OCI-LY3 (cell line): ENCODE data around the gene GOLGA6A.
"Not testable (repeated sequence)": the region's sequence is repeated elsewhere in the genome, so short reads cannot be mapped to it uniquely, and the experiment has no call there.

Experiments used
- H2AFZ ChIP-seq: fragments of 200-600, 300-600 bp; shearing (Covaris generic); 2 replicates; pipeline ENCODE4 v1.6.0; 2014; ENCODE audit warnings: antibody characterized with exemption, low read depth, low read length
- H3K27ac ChIP-seq: fragments of 200-600, 300-600 bp; sonication (generic); 2 replicates; pipeline ENCODE4 v1.5.1; 2014; ENCODE audit warnings: mild to moderate bottlenecking, low read length, moderate library complexity, mixed read lengths
- H3K27me3 ChIP-seq: fragments of 200-600, 300-600 bp; sonication (generic); 2 replicates; pipeline ENCODE4 v1.6.1; 2014; ENCODE audit warnings: low read depth, low read length, mixed read lengths
- H3K36me3 ChIP-seq: fragments of 200-600, 300-600 bp; sonication (generic); replicated peaks from 2 replicates; pipeline ENCODE3; 2014; ENCODE audit warnings: low read depth, low read length, mixed read lengths
- H3K4me1 ChIP-seq: fragments of 300-600, 200-600 bp; sonication (generic); 2 replicates; pipeline ENCODE4 v1.6.1; 2014; ENCODE audit warnings: low read length, mixed read lengths
- H3K4me2 ChIP-seq: fragments of 200-600, 300-600 bp; sonication (generic); 2 replicates; pipeline ENCODE4 v1.6.1; 2014; ENCODE audit warnings: low read length, mixed read lengths
- H3K4me3 ChIP-seq: fragments of 300-600, 200-600 bp; sonication (generic); 2 replicates; pipeline ENCODE4 v1.5.1; 2014; ENCODE audit warnings: antibody characterized with exemption, mild to moderate bottlenecking, low read length, moderate library complexity
- H3K79me2 ChIP-seq: fragments of 300-600, 200-600 bp; shearing (Covaris generic); 2 replicates; pipeline ENCODE4 v1.6.1; 2014; ENCODE audit warnings: mild to moderate bottlenecking, low read length, mixed read lengths
- H3K9ac ChIP-seq: fragments of 300-600, 200-600 bp; shearing (Covaris generic); 2 replicates; pipeline ENCODE4 v1.6.0; 2014; ENCODE audit warnings: mild to moderate bottlenecking, low read length, moderate library complexity
- H3K9me3 ChIP-seq: fragments of 200-600, 300-600 bp; shearing (Covaris generic); 2 replicates; pipeline ENCODE4 v1.6.1; 2014; ENCODE audit warnings: low read length, mixed read lengths; ENCODE audit not compliant: insufficient read depth
- H4K20me1 ChIP-seq: fragments of 200-600, 300-600 bp; sonication (generic); 2 replicates; pipeline ENCODE4 v1.6.1; 2016; ENCODE audit warnings: low read length, mixed read lengths; ENCODE audit not compliant: insufficient read depth
- EZH2phosphoT487 ChIP-seq: fragments of 200-600 bp; shearing (Covaris generic); IDR thresholded peaks from 2 replicates; pipeline ENCODE4 v1.6.1; 2018; ENCODE audit warnings: antibody characterized with exemption, mixed run types, low read depth
- TF ChIP-seq, protein P1 (sequence below): fragments of 200-600, 300-600 bp; sonication (generic); IDR thresholded peaks from 2 replicates; pipeline ENCODE4 v1.5.1; 2014; ENCODE audit warnings: antibody characterized with exemption, low read length, low read depth

Gene GOLGA6A, protein sequence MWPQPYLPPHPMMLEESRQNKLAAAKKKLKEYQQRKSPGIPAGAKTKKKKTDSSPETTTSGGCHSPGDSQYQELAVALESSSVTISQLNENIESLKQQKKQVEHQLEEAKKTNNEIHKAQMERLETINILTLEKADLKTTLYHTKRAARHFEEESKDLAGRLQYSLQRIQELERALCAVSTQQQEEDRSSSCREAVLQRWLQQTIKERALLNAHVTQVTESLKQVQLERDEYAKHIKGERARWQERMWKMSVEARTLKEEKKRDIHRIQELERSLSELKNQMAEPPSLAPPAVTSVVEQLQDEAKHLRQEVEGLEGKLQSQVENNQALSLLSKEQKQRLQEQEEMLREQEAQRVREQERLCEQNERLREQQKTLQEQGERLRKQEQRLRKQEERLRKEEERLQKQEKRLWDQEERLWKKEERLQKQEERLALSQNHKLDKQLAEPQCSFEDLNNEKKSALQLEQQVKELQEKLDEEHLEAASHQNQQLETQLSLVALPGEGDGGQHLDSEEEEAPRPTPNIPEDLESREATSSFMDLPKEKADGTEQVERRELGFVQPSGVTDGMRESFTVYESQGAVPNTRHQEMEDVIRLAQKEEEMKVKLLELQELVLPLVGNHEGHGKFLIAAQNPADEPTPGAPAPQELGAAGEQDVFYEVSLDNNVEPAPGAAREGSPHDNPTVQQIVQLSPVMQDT

DNA sequence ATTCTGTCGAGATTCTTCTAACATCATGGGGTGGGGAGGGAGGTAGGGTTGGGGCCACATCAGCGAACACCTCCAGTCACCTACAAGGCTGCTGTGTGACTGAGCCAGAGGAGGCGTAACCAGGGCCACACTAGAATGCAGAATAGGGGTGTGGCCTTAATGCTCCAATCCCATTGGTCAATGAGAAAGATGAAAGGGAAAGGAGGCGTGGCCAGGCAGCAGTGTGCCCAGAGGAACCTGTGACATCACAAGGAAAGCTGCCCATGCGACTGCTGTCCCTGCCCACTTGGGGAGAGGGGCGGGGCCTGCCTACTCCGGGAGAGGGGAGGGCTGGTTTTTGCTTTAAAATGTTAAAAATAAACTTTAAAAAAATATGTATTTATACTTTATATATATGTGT is at the start of gene GOLGA6A:
TSS of gene GOLGA6A (minus strand) at position 101 of the 400 bp plus-strand sequence. CDS start at position 60, 41 bp downstream.
- H3K36me3 ChIP-seq, H3K9ac ChIP-seq, H4K20me1 ChIP-seq, H3K4me1 ChIP-seq, H3K4me2 ChIP-seq, H2AFZ ChIP-seq, H3K9me3 ChIP-seq, H3K4me3 ChIP-seq, H3K79me2 ChIP-seq, H3K27ac ChIP-seq, H3K27me3 ChIP-seq: not testable (repeated sequence)

DNA sequence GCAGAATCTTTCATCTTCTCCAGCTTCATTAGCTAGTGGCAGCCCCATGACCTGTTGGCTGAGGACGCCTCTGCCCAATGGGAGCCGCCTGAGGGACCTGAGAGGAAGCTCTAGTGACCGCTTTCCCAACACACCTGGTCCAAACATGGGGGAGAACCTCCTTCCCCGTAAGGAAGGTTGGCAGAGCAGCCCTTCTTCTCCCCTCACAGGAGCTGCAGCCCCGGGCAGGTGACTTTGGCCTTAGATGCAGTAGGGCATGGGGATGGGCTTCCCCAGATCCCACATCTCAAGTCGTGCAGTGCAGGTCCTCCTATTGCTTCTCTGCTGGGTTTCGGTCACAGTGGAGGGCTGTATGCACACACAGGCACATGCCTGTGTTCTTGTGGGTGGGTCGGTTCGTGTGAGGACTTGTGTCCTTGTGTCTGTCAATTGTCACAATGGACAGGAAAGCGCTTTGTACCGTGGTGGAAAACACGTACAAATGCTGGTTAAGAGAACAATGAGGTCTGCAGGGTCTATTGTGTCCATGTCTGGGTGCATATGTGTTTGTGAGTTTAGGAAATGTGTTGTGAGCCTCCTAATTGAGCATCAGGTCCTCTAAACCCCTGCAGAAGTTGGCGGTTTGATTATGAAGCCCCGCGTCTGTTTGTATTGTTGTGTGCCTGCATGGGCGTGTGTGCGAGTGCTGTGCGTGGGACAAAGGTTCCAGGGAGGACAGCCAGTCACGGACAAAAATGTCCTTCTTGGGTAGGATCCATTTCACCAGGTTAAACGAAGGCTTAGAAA is 49.5 kb upstream of the GOLGA6A start:
- H2AFZ ChIP-seq, result no peak overlapping the region
- no peaks in the 10 kb centered on the region for H3K9me3 ChIP-seq
- H3K36me3 ChIP-seq, result no peaks in the 10 kb centered on the region
- no peaks in the 10 kb centered on the region for H4K20me1 ChIP-seq
- H3K4me2 ChIP-seq, result no peak overlapping the region
- no peak for TF ChIP-seq EZH2phosphoT487
- TF ChIP-seq, protein P1, sequence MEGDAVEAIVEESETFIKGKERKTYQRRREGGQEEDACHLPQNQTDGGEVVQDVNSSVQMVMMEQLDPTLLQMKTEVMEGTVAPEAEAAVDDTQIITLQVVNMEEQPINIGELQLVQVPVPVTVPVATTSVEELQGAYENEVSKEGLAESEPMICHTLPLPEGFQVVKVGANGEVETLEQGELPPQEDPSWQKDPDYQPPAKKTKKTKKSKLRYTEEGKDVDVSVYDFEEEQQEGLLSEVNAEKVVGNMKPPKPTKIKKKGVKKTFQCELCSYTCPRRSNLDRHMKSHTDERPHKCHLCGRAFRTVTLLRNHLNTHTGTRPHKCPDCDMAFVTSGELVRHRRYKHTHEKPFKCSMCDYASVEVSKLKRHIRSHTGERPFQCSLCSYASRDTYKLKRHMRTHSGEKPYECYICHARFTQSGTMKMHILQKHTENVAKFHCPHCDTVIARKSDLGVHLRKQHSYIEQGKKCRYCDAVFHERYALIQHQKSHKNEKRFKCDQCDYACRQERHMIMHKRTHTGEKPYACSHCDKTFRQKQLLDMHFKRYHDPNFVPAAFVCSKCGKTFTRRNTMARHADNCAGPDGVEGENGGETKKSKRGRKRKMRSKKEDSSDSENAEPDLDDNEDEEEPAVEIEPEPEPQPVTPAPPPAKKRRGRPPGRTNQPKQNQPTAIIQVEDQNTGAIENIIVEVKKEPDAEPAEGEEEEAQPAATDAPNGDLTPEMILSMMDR, result no peak
- H3K4me3 ChIP-seq, result no peak overlapping the region
- peaks cover 5% of the 10 kb centered on the region; the same call in 1 of the 2 replicates for H3K4me1 ChIP-seq
- H3K27me3 ChIP-seq, result no peaks in the 10 kb centered on the region
- no peaks in the 10 kb centered on the region for H3K79me2 ChIP-seq
- no peak overlapping the region for H3K27ac ChIP-seq
- no peak overlapping the region for H3K9ac ChIP-seq

DNA sequence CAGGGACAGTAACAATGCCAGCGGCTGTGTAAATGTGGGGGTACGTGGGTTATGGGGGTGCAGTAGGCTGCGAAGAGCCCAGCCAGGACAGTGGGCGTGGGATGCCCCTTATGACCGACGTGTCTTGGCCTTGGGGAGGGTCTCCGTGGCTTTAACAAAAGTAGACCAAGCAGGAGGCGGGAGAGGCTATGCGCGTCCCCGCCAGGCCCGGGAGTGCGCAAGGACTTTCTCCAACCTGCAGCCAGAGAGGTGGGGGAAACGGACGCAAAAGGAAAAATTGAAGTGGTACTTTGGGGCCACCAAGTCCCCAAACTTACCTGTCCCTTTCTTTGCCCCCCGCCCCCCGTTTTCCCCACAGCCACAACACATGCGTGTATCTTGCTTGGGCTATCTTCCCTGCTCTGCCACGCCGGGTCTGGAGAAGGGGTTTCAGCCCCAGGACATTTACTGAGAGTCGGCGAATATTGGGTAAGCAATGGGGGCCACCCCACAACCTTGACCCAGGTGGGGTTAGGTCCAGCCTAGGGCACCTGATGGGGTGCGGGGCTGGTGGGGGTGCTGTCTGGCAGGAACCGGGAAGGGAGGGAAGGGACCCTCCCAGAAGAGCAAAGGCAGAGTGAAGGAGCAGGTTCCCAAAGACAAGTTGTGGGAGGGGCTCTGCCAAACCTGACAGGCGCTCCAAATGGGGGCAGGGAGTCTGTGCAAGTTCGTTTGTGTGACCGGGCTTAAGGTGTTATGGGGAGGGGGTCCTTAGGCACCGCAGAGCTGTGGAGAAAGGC is 48.7 kb upstream of the GOLGA6A start:
- TF ChIP-seq, protein P1, result no peak
- no peak for TF ChIP-seq EZH2phosphoT487
- H3K79me2 ChIP-seq, result no peaks in the 10 kb centered on the region
- H3K9me3 ChIP-seq, result no peaks in the 10 kb centered on the region
- H3K27me3 ChIP-seq, result no peaks in the 10 kb centered on the region
- H2AFZ ChIP-seq, result no peak overlapping the region
- H4K20me1 ChIP-seq, result no peaks in the 10 kb centered on the region
- no peaks in the 10 kb centered on the region for H3K36me3 ChIP-seq
- H3K4me2 ChIP-seq, result no peak overlapping the region
- H3K4me1 ChIP-seq, result peaks cover 5% of the 10 kb centered on the region; the same call in 1 of the 2 replicates
- no peak overlapping the region for H3K4me3 ChIP-seq
- no peak overlapping the region for H3K27ac ChIP-seq
- H3K9ac ChIP-seq, result no peak overlapping the region

DNA sequence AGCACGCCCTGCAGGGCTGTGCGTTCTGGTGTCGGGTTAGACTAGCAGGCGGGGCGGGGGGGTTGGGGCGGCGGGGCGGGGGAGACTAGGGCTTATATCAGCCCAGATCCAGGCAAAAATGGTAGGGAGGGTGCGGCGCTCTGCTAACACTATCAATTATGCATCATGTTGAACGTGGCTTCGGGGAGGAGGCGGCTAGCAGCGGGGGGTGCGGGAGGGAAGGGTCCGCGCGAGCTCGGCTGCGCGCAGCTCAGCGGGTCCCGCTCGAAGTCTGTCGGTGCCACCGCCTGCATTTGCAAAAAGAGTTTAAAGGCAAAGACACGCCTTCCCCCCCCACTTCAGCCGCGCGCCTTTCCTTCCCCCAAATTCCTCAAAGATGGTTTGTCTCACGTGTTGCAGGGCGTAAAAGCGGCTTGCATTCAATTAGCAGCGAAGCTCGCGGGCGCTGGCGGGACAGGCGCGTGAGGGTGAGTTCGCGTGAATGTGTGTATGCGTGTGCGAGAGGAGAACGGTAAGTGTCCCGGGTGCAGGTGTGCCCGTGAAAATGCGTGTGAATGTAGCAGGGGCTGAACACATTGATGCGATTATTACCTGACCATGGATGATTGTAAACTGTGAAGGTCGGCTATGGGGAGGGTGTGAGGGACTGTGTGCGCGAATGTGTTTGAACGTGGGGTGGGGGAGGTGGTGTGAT is 48.0 kb upstream of the GOLGA6A start, which contains the start of gene ISLR2:
TSS of gene ISLR2 (plus strand) at position 432 of the 694 bp plus-strand sequence. CDS start 2,169 bp downstream, outside the sequence.
- Histone ChIP-seq H3K27me3 (no peaks in the 10 kb centered on the region), H2AFZ (no peak within 1 kb of the TSS)

More for the DNA sequence above, 48.0 kb upstream of the GOLGA6A start, which contains the start of gene ISLR2:
- Histone ChIP-seq H3K36me3 (no peaks in the 10 kb centered on the region), H4K20me1 (no peaks in the 10 kb centered on the region), H3K4me3 (no peak within 1 kb of the TSS), H3K9me3 (no peaks in the 10 kb centered on the region), H3K4me2 (no peak within 1 kb of the TSS), H3K9ac (no peak within 1 kb of the TSS), H3K27ac (no peak within 1 kb of the TSS), H3K79me2 (no peaks in the 10 kb centered on the region), H3K4me1 (peaks cover 12% of the 10 kb centered on the region)
- no peak for TF ChIP-seq EZH2phosphoT487
- TF ChIP-seq, protein P1, result no peak
